GM18502 (cell line): ENCODE measurements around the gene SPSB4.

Experiments used
- ATAC-seq: cut with Tn5 transposase; IDR thresholded peaks from one replicate; pipeline ENCODE4 v1.9.1; 2021; ENCODE audit warnings: mild to moderate bottlenecking; ENCODE audit not compliant: unreplicated experiment, poor library complexity

Gene SPSB4

DNA sequence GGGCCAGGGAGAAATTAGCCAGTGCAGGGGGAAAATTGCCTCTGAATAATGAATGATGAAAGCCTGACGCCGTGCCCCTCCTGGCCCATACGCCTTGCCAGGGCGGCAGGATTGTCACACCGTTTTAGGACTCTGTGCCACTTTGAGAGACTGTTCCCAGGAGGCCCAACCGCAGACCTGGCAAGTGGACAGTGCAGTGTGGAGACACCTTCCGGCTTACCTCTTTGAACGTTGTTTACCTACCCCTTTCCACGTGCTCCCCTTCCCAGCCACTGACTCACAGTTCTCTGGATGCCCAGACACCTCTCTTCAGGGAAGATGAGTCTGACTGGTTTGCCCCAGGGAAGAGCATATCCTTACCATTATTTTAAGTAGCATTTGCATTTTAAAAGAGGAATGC is 96.5 kb downstream of the SPSB4 start:
- ATAC-seq: no peak

- ATAC-seq: no peak
Measured at GRCh38 chr3:141148169-141148568, 97.0 kb downstream of the SPSB4 start.

- no peak for ATAC-seq
Measured at GRCh38 chr3:141148770-141149169, 97.6 kb downstream of the SPSB4 start.

GRCh38 chr3:141150081-141150830 is 99.1 kb downstream of the SPSB4 start:
- no peak for ATAC-seq

- ATAC-seq: no peak
Measured at GRCh38 chr3:141150931-141151330, 99.8 kb downstream of the SPSB4 start.

DNA sequence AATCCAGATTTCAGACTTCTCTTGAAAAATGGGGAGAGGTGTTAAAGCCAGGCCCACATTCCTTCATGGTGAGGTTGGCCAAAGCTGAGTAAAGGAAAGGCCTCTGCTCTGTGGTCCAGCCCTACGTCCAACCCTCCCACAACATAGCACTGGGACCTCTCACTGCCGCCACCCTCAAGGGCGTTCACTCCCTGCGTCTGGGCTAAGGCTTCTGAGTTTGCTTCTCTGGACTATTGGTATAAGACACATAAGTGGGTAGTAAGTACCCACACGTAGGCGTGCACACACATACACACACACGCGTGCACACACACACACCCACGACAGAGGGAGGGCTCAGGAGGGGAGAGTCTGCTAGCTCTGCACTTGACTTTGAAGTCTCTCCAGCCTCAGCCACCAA is 100.3 kb downstream of the SPSB4 start:
- no peak for ATAC-seq

DNA sequence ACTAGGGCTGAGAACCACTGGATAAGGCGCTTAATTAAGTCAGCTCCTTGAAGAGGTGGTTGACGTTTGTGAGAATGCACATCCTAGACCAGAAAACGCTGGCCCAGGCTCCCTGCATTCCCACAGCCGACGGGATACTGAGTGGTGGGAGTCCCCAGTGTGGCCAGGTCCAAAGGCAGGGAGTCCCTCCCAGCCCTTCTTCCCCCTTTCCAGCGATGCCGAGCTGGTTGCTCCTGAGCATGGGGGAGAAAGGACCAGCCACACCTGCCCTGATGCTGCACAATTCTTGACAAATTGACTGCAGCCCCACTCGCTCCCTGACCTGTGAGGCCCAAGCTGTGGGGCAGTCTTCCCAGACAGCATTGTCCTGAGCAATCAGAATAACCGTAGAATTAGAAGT is 101.0 kb downstream of the SPSB4 start:
- ATAC-seq: no peak

- ATAC-seq: no peak
Measured at GRCh38 chr3:141152801-141153678, 101.9 kb downstream of the SPSB4 start.

DNA sequence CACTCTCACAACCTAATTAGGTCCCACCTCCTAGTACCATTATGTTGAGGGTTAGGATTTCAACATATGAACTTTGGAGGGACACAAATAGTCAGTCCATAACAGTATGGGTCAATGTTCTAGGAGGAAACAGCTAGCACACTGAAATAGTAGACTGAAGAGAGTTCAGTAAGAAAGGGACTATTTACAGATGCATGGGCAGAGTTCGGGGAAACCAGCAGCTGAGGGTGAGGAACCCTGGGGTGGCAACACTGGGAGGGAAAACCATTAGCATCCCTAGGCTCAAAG is 102.5 kb downstream of the SPSB4 start:
- ATAC-seq: no peak

DNA sequence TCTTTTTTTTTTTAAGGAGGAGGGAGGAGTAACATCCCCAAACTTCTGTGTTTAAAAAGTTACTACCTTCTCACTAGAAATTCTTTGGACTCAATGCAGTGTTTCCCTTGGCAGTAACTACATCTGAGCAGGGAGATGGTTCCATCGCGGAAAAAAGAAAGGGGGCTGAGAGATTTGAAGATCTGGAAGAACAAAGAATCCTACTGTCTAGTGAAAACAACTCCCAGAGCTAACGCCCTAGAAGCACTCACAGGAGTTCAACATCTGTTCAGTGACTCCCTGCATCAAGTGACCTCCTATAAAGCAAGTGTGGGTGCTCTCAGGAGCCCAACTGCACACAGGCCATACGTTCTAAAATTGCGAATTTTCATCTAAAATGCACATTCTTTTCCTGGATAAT is 113.7 kb downstream of the SPSB4 start:
- ATAC-seq: no peak

- no peak for ATAC-seq
Measured at GRCh38 chr3:141167681-141168080, 116.5 kb downstream of the SPSB4 start.

GRCh38 chr3:141170678-141171295 is 119.6 kb downstream of the SPSB4 start:
- ATAC-seq: no peak

DNA sequence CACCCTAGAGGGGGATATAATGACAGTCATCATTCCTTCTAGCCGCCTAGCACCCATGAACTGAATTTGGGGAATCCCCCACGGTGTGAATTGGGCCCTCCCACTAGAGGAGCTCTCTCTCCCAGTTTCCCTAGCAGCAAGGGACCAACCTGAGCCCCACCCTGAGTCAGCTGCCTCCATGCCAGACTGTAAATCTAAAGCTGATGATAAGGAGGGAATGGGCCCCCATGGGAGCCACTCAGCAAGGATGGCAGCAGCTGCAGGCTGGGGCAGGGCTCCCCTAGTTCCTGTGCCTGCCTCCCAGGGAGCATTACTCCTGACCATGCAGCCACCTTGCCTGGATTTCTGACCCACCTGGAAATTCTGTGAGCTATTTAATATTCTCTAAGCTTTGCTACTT is 123.5 kb downstream of the SPSB4 start:
- no peak for ATAC-seq

GRCh38 chr3:141176775-141177174 is 125.6 kb downstream of the SPSB4 start:
- ATAC-seq: no peak

GRCh38 chr3:141178026-141178425 is 126.9 kb downstream of the SPSB4 start:
- no peak for ATAC-seq

GRCh38 chr3:141178551-141178950 is 127.4 kb downstream of the SPSB4 start:
- no peak for ATAC-seq

- no peak for ATAC-seq
Measured at GRCh38 chr3:141179983-141180382, 128.8 kb downstream of the SPSB4 start.

GRCh38 chr3:141181196-141181595 is 130.0 kb downstream of the SPSB4 start:
- no peak for ATAC-seq

- no peak for ATAC-seq
Measured at GRCh38 chr3:141181819-141182218, 130.7 kb downstream of the SPSB4 start.

DNA sequence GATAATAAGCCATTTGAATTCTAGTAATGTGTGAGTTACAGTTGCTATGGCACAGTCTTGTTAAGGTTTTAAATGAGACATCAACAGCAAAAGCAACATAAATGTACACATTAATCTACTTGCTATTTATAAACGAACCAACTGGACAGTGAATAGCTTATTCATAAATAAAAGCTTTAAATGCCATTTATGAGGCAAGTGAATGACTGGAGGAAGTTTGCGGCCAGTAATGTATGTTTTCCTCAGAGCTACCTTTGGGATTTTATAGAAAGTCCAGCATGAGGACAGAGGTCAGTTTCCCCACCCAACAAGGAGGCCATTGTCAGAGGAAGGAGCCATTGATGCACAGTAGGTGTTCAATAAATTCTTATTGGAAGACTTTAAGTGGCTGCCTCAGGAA is 132.5 kb downstream of the SPSB4 start:
- no peak for ATAC-seq

GRCh38 chr3:141184430-141184829 is 133.3 kb downstream of the SPSB4 start:
- no peak for ATAC-seq
